Measurements from ENCODE around the gene WBP2NL.

DNA sequence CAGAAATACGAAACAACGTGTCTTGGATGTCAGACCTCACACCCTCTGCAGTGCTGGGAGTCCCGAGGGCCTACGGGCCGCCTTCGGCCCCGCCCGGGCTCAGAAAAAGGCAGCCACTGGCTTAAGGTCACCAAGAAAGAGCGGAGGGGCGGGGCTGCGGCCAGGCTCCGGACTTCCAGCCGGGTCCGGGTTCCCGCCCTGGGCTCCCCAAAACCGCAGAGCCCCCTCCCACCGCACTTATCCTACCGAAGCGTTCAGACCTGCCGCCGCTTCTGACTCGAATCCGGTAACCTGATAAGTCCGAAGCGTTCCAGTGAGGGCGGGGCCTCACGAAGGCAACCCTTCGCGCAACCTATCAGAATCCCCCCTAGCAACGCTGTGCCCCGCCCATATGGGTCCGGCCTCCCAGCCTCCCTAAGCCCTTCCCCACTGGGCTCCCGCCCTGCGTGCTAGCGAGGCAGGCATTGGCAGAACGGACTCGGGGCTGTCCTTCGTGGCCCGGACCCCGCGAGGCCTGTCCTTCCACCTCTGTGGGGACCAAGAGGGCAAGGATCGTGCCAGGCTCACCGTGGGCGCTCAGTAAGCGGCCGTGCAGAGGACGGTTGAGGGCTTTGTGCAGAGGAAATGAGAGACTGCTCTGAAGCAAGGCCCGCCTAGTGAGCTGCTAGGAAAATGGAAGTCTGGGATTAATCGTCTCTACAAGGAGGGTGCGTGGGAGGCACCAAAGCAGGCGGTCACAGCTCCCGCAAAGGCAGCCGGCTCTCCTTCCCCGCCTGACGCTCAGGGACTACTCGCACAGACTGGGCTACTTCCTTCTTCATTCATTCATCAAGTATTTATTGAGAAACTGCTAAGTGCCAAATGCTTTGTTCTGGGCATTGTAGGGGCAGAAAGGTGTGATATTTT, 72.2 kb downstream of the WBP2NL start, which contains the start of gene NAGA:
- TF ChIP-seq CTCF (IDR thresholded peaks at IDR 0.05; ENCODE audit: control extremely low read depth in 1 of 3, insufficient read depth in 1 of 3, low read depth in 1 of 3, low read length in 3 of 3) (no peak), SP2 (IDR thresholded peaks at IDR 0.05; ENCODE audit: low read length) (no peak), CREB1 (IDR thresholded peaks at IDR 0.05) (no peak; the same call in 1 of the 2 replicates), RAD21 (IDR thresholded peaks at IDR 0.05 in 1 of 2, conservative IDR thresholded peaks at IDR 0.05 in 1 of 2; ENCODE audit: low read depth in 2 of 2, low read length in 2 of 2) (no peak), EP300 (IDR thresholded peaks at IDR 0.05; ENCODE audit: borderline replicate concordance in 1 of 2, low read depth in 2 of 2, low read length in 2 of 2) (no peak), CBX5 (IDR thresholded peaks at IDR 0.05; ENCODE audit: low read depth, low read length) (no peak), POLR2A (IDR thresholded peaks at IDR 0.05; ENCODE audit: control extremely low read depth in 1 of 2, low read depth in 2 of 2, low read length in 2 of 2) (peak in 1 of 2 experiments; percentile 84; a peak in 2 of 3 replicates), GABPA (IDR thresholded peaks at IDR 0.05; ENCODE audit: borderline replicate concordance, insufficient read depth, low read length) (no peak; the same call in 1 of the 2 replicates), HDAC2 (IDR thresholded peaks at IDR 0.05; ENCODE audit: borderline replicate concordance in 1 of 2, low read depth in 2 of 2, low read length in 2 of 2) (peak; percentile 21 to 39; a peak in 1 of 4 replicates)

All from H1 (cell line).